HCT116 (cell line): Measurements from ENCODE around the gene TSHZ1. TPM values are rescaled to one million over a fixed set of nuclear protein-coding genes. Genes with fewer than 3 reads are reported as not detected.

Experiments
- ATAC-seq: fragments of 200-7000 bp; cut with Tn5 transposase; 2 replicates; pipeline ENCODE4 v1.9.1; 2020; ENCODE audit warnings: mild to moderate bottlenecking, moderate library complexity
- BruUV-seq: library from RNA; stranded (reverse); fragments of 400-500 nt; replicated peaks from 2 replicates; lab custom pipeline; 2021; lab: Mats Ljungman, UMichigan
- CTCF ChIA-PET: fragments of 300-600 bp; sonication (Branson Sonifier 250); formaldehyde crosslinking; loops from one replicate; lab custom pipeline; 2021; ENCODE audit warnings: antibody characterized with exemption; lab: Charles Lee
- POLR2A ChIA-PET: fragments of 300-600, 350-600 bp; sonication (Branson Sonifier 250); formaldehyde crosslinking; loops from one replicate; lab custom pipeline; 2021; ENCODE audit warnings: antibody characterized with exemption; lab: Charles Lee
- RAD21 ChIA-PET, 2 experiments: fragments of 300-600 bp; sonication (Branson Sonifier 250); formaldehyde crosslinking; loops; one replicate each; lab custom pipeline; 2023; ENCODE audit warnings: low total read pairs in 2 of 2; ENCODE audit not compliant: uncharacterized antibody in 2 of 2, unreplicated experiment in 2 of 2, low non-redundant PET in 1 of 2; lab: Charles Lee
- DNase-seq: peaks from one replicate; pipeline ENCODE4 v3.0.0-alpha.2; 2010; ENCODE audit warnings: low read depth, low spot score
- H2AFZ ChIP-seq: fragments of 200-600 bp; shearing (Covaris generic), sonication (generic); 2 replicates; pipeline ENCODE4 v1.6.1; 2017; ENCODE audit warnings: low read depth, mixed run types, mixed read lengths, antibody characterized with exemption, low read length; ENCODE audit not compliant: poor library complexity, severe bottlenecking
- H3K27ac ChIP-seq: 2 replicates; pipeline ENCODE4 v1.5.1; 2012; ENCODE audit warnings: low read depth, low read length
- H3K27me3 ChIP-seq: fragments of 200-600 bp; sonication (generic); 2 replicates; pipeline ENCODE4 v1.6.1; 2016; ENCODE audit warnings: mixed run types, low read length, mixed read lengths; ENCODE audit not compliant: insufficient read depth
- H3K36me3 ChIP-seq, 2 experiments: fragments of 200-500 bp in 1 of 2; fragments of 200-600 bp in 1 of 2; sonication (Bioruptor generic) in 1 of 2; sonication (generic) in 1 of 2; 2 replicates each; pipeline versions ENCODE4 v1.5.1 to v1.6.1; 2014 to 2016; ENCODE audit warnings: low read length in 2 of 2, inconsistent platforms in 1 of 2, mixed read lengths in 1 of 2, mixed run types in 1 of 2; ENCODE audit not compliant: insufficient read depth in 2 of 2, control insufficient read depth in 1 of 2
- H3K4me1 ChIP-seq, 2 experiments: fragments of 200-600 bp in 1 of 2; sonication (generic) in 1 of 2; 2 replicates each; pipeline versions ENCODE4 v1.5.1 to v1.6.1; 2012 to 2017; ENCODE audit warnings: low read length in 2 of 2, inconsistent platforms in 1 of 2, mild to moderate bottlenecking in 1 of 2, mixed read lengths in 1 of 2, mixed run types in 1 of 2, moderate library complexity in 1 of 2; ENCODE audit not compliant: insufficient read depth in 2 of 2, control insufficient read depth in 1 of 2
- H3K4me2 ChIP-seq: fragments of 200-600 bp; sonication (generic); 2 replicates; pipeline ENCODE4 v1.6.1; 2017; ENCODE audit warnings: mixed run types, low read length, mixed read lengths
- H3K4me3 ChIP-seq, 2 experiments: fragments of 200-600 bp in 1 of 2; sonication (generic) in 1 of 2; replicated peaks in 1 of 2; 2 replicates each; pipeline ENCODE4 v1.5.1; 2011 to 2016; ENCODE audit warnings: low read length in 2 of 2, control low read depth in 1 of 2, low read depth in 1 of 2, mild to moderate bottlenecking in 1 of 2, mixed read lengths in 1 of 2, mixed run types in 1 of 2
- H3K79me2 ChIP-seq: fragments of 200-600 bp; sonication (generic); 2 replicates; pipeline ENCODE4 v1.6.1; 2017; ENCODE audit warnings: mild to moderate bottlenecking, mixed run types, low read length, moderate library complexity, mixed read lengths; ENCODE audit not compliant: insufficient read depth
- H3K9ac ChIP-seq: fragments of 200-600 bp; sonication (generic); 2 replicates; pipeline ENCODE4 v1.6.1; 2016; ENCODE audit warnings: low read length, mixed read lengths
- H3K9me2 ChIP-seq: fragments of 200-600 bp; sonication (generic), shearing (Covaris generic); 2 replicates; pipeline ENCODE4 v1.6.1; 2017; ENCODE audit warnings: mixed run types, mild to moderate bottlenecking, moderate library complexity; ENCODE audit not compliant: insufficient read depth
- H3K9me3 ChIP-seq, 2 experiments: fragments of 200-500 bp in 1 of 2; fragments of 200-600 bp in 1 of 2; sonication (Bioruptor generic) in 1 of 2; sonication (generic) in 1 of 2; 2 replicates each; pipeline ENCODE4 v1.6.1; 2014 to 2017; ENCODE audit warnings: low read length in 2 of 2, mixed read lengths in 2 of 2, inconsistent platforms in 1 of 2, low read depth in 1 of 2, mild to moderate bottlenecking in 1 of 2, mixed run types in 1 of 2, moderate library complexity in 1 of 2; ENCODE audit not compliant: control insufficient read depth in 1 of 2, insufficient read depth in 1 of 2
- H4K20me1 ChIP-seq: fragments of 200-600 bp; sonication (generic), shearing (Covaris generic); 2 replicates; pipeline ENCODE4 v1.6.1; 2017; ENCODE audit warnings: mixed run types, mild to moderate bottlenecking, moderate library complexity; ENCODE audit not compliant: insufficient read depth
- REST ChIP-seq: IDR thresholded peaks from 2 replicates; pipeline ENCODE4 v1.6.1; 2012; ENCODE audit warnings: low read depth
- YY1 ChIP-seq: IDR thresholded peaks from 2 replicates; pipeline ENCODE4 v1.6.1; 2011; ENCODE audit warnings: low read length, low read depth, moderate library complexity, mild to moderate bottlenecking; ENCODE audit not compliant: insufficient replicate concordance; ENCODE audit errors: extremely low read depth
- ZBTB33 ChIP-seq: IDR thresholded peaks from 2 replicates; pipeline ENCODE4 v1.6.1; 2011; ENCODE audit warnings: mild to moderate bottlenecking, low read length, moderate library complexity; ENCODE audit not compliant: insufficient replicate concordance; ENCODE audit errors: extremely low read depth
- intact Hi-C: fragments of 100-400 bp; cut with micrococcal nuclease; formaldehyde crosslinking; loops from 2 replicates; pipeline ENCODE4 v1.10.0; 2022
- total RNA-seq: library from RNA; stranded (reverse); gene quantifications from one replicate; pipeline ENCODE4 v1.2.1, GENCODE V29; 2021; ENCODE audit not compliant: unreplicated experiment

Gene TSHZ1
- total RNA-seq, 1 experiment from 2014 or later: 5.7 TPM

GRCh38 chr18:75170916-75171315 is 39.7 kb upstream of the TSHZ1 start:
- Histone ChIP-seq H3K4me2 (no peak overlapping the region), H3K9me2 (no peaks in the 10 kb centered on the region), H3K9me3 (no peaks in the 10 kb centered on the region), H3K36me3 (no peaks in the 10 kb centered on the region), H3K4me3 (no peak overlapping the region), H3K9ac (no peak overlapping the region), H3K79me2 (no peaks in the 10 kb centered on the region), H2AFZ (no peak overlapping the region), H4K20me1 (no peaks in the 10 kb centered on the region), H3K4me1 (no peaks in the 10 kb centered on the region; a peak in 1 of 4 replicates), H3K27ac (no peak overlapping the region), H3K27me3 (no peaks in the 10 kb centered on the region)
- TF ChIP-seq REST (no peak), ZBTB33 (no peak), YY1 (no peak)
- ChIA-PET RAD21 (no interaction called here), CTCF (no interaction called here), POLR2A (no interaction called here)
- intact Hi-C loops: no loop called here
- DNase-seq (no peak), ATAC-seq (no peak)
- no TSS peak for BruUV-seq
